ENCODE measurements around the gene CROCC2. TPM values are rescaled to one million over a fixed set of nuclear protein-coding genes. Genes with fewer than 3 reads are reported as not detected.
A peak's percentile ranks its signal among the peaks of the same experiment; 100 is the strongest.

The CROCC2 gene
- total and polyA plus RNA-seq, 3 experiments from 2014 or later: not detected

GRCh38 chr2:240965905-240966456 lies 59.8 kb downstream of the CROCC2 start:
- H3K27me3 Mint-ChIP-seq: no peaks in the 10 kb centered on the region
- no peaks in the 10 kb centered on the region for H3K9me3 Mint-ChIP-seq
- H3K4me1 Mint-ChIP-seq: no peaks in the 10 kb centered on the region
- H3K27ac Mint-ChIP-seq: no peak overlapping the region
- H3K27me3 ChIP-seq (ENCODE audit: insufficient read depth, low read length, poor library complexity, severe bottlenecking): no peaks in the 10 kb centered on the region
- no peaks in the 10 kb centered on the region for H3K4me1 ChIP-seq (ENCODE audit: insufficient read depth, low read length)
- H3K36me3 Mint-ChIP-seq: no peaks in the 10 kb centered on the region
- H3K27ac ChIP-seq (ENCODE audit: low read depth, low read length): no peak overlapping the region
- H3K9me3 ChIP-seq (ENCODE audit: low read length): no peaks in the 10 kb centered on the region
- peak in 1 of 5 donors; percentile 39 for DNase-seq
- H3K4me3 ChIP-seq (ENCODE audit: low read length): no peak overlapping the region
- ChIA-PET CTCF (no interaction called here), POLR2A (no interaction called here)
- H3K4me3 Mint-ChIP-seq: no peak overlapping the region
- no peaks in the 10 kb centered on the region for H3K36me3 ChIP-seq (ENCODE audit: insufficient read depth, low read length)

- no peak overlapping the region for H3K4me3 Mint-ChIP-seq
- DNase-seq: no peak
- no peak overlapping the region for H3K27ac ChIP-seq (ENCODE audit: low read depth, low read length)
- H3K36me3 ChIP-seq (ENCODE audit: insufficient read depth, low read length): no peaks in the 10 kb centered on the region
- no peaks in the 10 kb centered on the region for H3K4me1 Mint-ChIP-seq
- H3K36me3 Mint-ChIP-seq: no peaks in the 10 kb centered on the region
- ChIA-PET CTCF (no interaction called here), POLR2A (no interaction called here)
- H3K4me1 ChIP-seq (ENCODE audit: insufficient read depth, low read length): no peaks in the 10 kb centered on the region
- H3K9me3 Mint-ChIP-seq: no peaks in the 10 kb centered on the region
- H3K4me3 ChIP-seq (ENCODE audit: low read length): no peak overlapping the region
- no peaks in the 10 kb centered on the region for H3K27me3 ChIP-seq (ENCODE audit: insufficient read depth, low read length, poor library complexity, severe bottlenecking)
- peaks cover 0 to 2% of the 10 kb centered on the region in 2 donors for H3K27me3 Mint-ChIP-seq
- no peak overlapping the region for H3K27ac Mint-ChIP-seq
- H3K9me3 ChIP-seq (ENCODE audit: low read length): no peaks in the 10 kb centered on the region
These were observed 60.3 kb downstream of the CROCC2 start for GRCh38 chr2:240966457-240966905.

GRCh38 chr2:240966906-240967680 lies 61.0 kb downstream of the CROCC2 start:
- H3K9me3 Mint-ChIP-seq: no peaks in the 10 kb centered on the region
- H3K36me3 ChIP-seq (ENCODE audit: insufficient read depth, low read length): no peaks in the 10 kb centered on the region
- peaks cover 0 to 7% of the 10 kb centered on the region in 2 donors for H3K27me3 Mint-ChIP-seq
- H3K27ac ChIP-seq (ENCODE audit: low read depth, low read length): no peak overlapping the region
- peak in 1 of 5 donors; percentile 45 for DNase-seq
- H3K4me3 ChIP-seq (ENCODE audit: low read length): no peak overlapping the region
- H3K9me3 ChIP-seq (ENCODE audit: low read length): no peaks in the 10 kb centered on the region
- no peaks in the 10 kb centered on the region for H3K36me3 Mint-ChIP-seq
- no peak overlapping the region for H3K4me3 Mint-ChIP-seq
- ChIA-PET CTCF (no interaction called here), POLR2A (no interaction called here)
- H3K27me3 ChIP-seq (ENCODE audit: insufficient read depth, low read length, poor library complexity, severe bottlenecking): no peaks in the 10 kb centered on the region
- no peak overlapping the region for H3K27ac Mint-ChIP-seq
- no peaks in the 10 kb centered on the region for H3K4me1 ChIP-seq (ENCODE audit: insufficient read depth, low read length)
- H3K4me1 Mint-ChIP-seq: no peaks in the 10 kb centered on the region

GRCh38 chr2:240967681-240968621 lies 61.8 kb downstream of the CROCC2 start:
- peak in 1 of 5 donors; percentile 38 for DNase-seq
- Mint-ChIP-seq H3K27ac (no peak overlapping the region), H3K36me3 (no peaks in the 10 kb centered on the region), H3K4me1 (no peaks in the 10 kb centered on the region), H3K9me3 (no peaks in the 10 kb centered on the region), H3K4me3 (no peak overlapping the region), H3K27me3 (peaks cover 0 to 7% of the 10 kb centered on the region in 2 donors)
- no peaks in the 10 kb centered on the region for H3K36me3 ChIP-seq (ENCODE audit: insufficient read depth, low read length)
- POLR2A ChIA-PET: no interaction called here
- no peaks in the 10 kb centered on the region for H3K4me1 ChIP-seq (ENCODE audit: insufficient read depth, low read length)
- no peaks in the 10 kb centered on the region for H3K27me3 ChIP-seq (ENCODE audit: insufficient read depth, low read length, poor library complexity, severe bottlenecking)
- no peak overlapping the region for H3K4me3 ChIP-seq (ENCODE audit: low read length)
- no peak overlapping the region for H3K27ac ChIP-seq (ENCODE audit: low read depth, low read length)
- H3K9me3 ChIP-seq (ENCODE audit: low read length): no peaks in the 10 kb centered on the region
- CTCF ChIA-PET: no interaction called here

- Histone ChIP-seq H3K9me3 (ENCODE audit: low read length) (no peaks in the 10 kb centered on the region), H3K4me1 (ENCODE audit: insufficient read depth, low read length) (no peaks in the 10 kb centered on the region), H3K36me3 (ENCODE audit: insufficient read depth, low read length) (no peaks in the 10 kb centered on the region), H3K27ac (ENCODE audit: low read depth, low read length) (no peak overlapping the region), H3K27me3 (ENCODE audit: insufficient read depth, low read length, poor library complexity, severe bottlenecking) (no peaks in the 10 kb centered on the region), H3K4me3 (ENCODE audit: low read length) (no peak overlapping the region)
- H3K4me3 Mint-ChIP-seq: no peak overlapping the region
- H3K36me3 Mint-ChIP-seq: no peaks in the 10 kb centered on the region
- H3K9me3 Mint-ChIP-seq: peaks cover 0 to 4% (median 0%) of the 10 kb centered on the region in 5 donors
- ChIA-PET POLR2A (no interaction called here), CTCF (no interaction called here)
- peak in 1 of 5 donors; percentile 41 for DNase-seq
- H3K27ac Mint-ChIP-seq: no peak overlapping the region
- H3K4me1 Mint-ChIP-seq: peaks cover 0 to 4% (median 3%) of the 10 kb centered on the region in 3 donors
- H3K27me3 Mint-ChIP-seq: peaks cover 0 to 11% of the 10 kb centered on the region in 2 donors
These were observed 62.8 kb downstream of the CROCC2 start for GRCh38 chr2:240968731-240969624.

GRCh38 chr2:240970104-240970503 lies 64.0 kb downstream of the CROCC2 start:
- POLR2A ChIA-PET: no interaction called here
- H3K27ac Mint-ChIP-seq: no peak overlapping the region
- DNase-seq: no peak
- H3K9me3 Mint-ChIP-seq: peaks cover 0 to 4% (median 0%) of the 10 kb centered on the region in 5 donors
- Histone ChIP-seq H3K27ac (ENCODE audit: low read depth, low read length) (no peak overlapping the region), H3K27me3 (ENCODE audit: insufficient read depth, low read length, poor library complexity, severe bottlenecking) (no peaks in the 10 kb centered on the region), H3K9me3 (ENCODE audit: low read length) (no peaks in the 10 kb centered on the region), H3K36me3 (ENCODE audit: insufficient read depth, low read length) (no peaks in the 10 kb centered on the region), H3K4me1 (ENCODE audit: insufficient read depth, low read length) (peaks cover 7% of the 10 kb centered on the region), H3K4me3 (ENCODE audit: low read length) (no peak overlapping the region)
- H3K27me3 Mint-ChIP-seq: peaks cover 2 to 17% of the 10 kb centered on the region in 2 donors
- H3K4me1 Mint-ChIP-seq: peaks cover 4 to 11% (median 9%) of the 10 kb centered on the region in 3 donors
- CTCF ChIA-PET: no interaction called here
- H3K4me3 Mint-ChIP-seq: no peak overlapping the region
- no peaks in the 10 kb centered on the region for H3K36me3 Mint-ChIP-seq

- Histone ChIP-seq H3K4me3 (ENCODE audit: low read length) (no peak overlapping the region), H3K36me3 (ENCODE audit: insufficient read depth, low read length) (no peaks in the 10 kb centered on the region), H3K9me3 (ENCODE audit: low read length) (no peaks in the 10 kb centered on the region), H3K27me3 (ENCODE audit: insufficient read depth, low read length, poor library complexity, severe bottlenecking) (no peaks in the 10 kb centered on the region), H3K27ac (ENCODE audit: low read depth, low read length) (no peak overlapping the region), H3K4me1 (ENCODE audit: insufficient read depth, low read length) (peaks cover 7% of the 10 kb centered on the region)
- Mint-ChIP-seq H3K4me3 (no peak overlapping the region), H3K9me3 (peaks cover 0 to 4% (median 0%) of the 10 kb centered on the region in 5 donors), H3K27ac (peak overlapping the region in 1 of 8 donors; percentile 19), H3K27me3 (peaks cover 6 to 22% of the 10 kb centered on the region in 2 donors), H3K4me1 (peaks cover 4 to 13% (median 10%) of the 10 kb centered on the region in 3 donors), H3K36me3 (no peaks in the 10 kb centered on the region)
- ChIA-PET CTCF (no interaction called here), POLR2A (no interaction called here)
- DNase-seq: no peak
These were observed 64.7 kb downstream of the CROCC2 start for GRCh38 chr2:240970816-240971215.

All from CD8-positive, alpha-beta memory T cell (primary cell).